ENCODE measurements around the gene ADH1C.

ADH1C gene

GRCh38 chr4:99310389-99310788 lies 42.2 kb downstream of the ADH1C start:
- TF ChIP-seq FOXP2 (optimal IDR thresholded peaks at IDR 0.05; ENCODE audit: borderline replicate concordance, extremely low read depth, extremely low read length, insufficient read depth), result no peak
- no peak for TF ChIP-seq REST (IDR thresholded peaks at IDR 0.05; ENCODE audit: insufficient read depth in 1 of 2, low read depth in 2 of 2, low read length in 2 of 2)
- no peak for TF ChIP-seq SIN3A (IDR thresholded peaks at IDR 0.05; ENCODE audit: borderline replicate concordance, insufficient read depth, low read length)
- TF ChIP-seq TAF1 (IDR thresholded peaks at IDR 0.05; ENCODE audit: borderline replicate concordance, insufficient read depth, low read length), result no peak
- no peak for TF ChIP-seq POLR2AphosphoS5 (IDR thresholded peaks at IDR 0.05; ENCODE audit: low read depth, low read length)

GRCh38 chr4:99305638-99306400 lies 46.7 kb downstream of the ADH1C start:
- TF ChIP-seq FOXP2 (optimal IDR thresholded peaks at IDR 0.05; ENCODE audit: borderline replicate concordance, extremely low read depth, extremely low read length, insufficient read depth) (no peak), POLR2AphosphoS5 (IDR thresholded peaks at IDR 0.05; ENCODE audit: low read depth, low read length) (no peak), SIN3A (IDR thresholded peaks at IDR 0.05; ENCODE audit: borderline replicate concordance, insufficient read depth, low read length) (no peak), REST (IDR thresholded peaks at IDR 0.05; ENCODE audit: insufficient read depth in 1 of 2, low read depth in 2 of 2, low read length in 2 of 2) (no peak), TAF1 (IDR thresholded peaks at IDR 0.05; ENCODE audit: borderline replicate concordance, insufficient read depth, low read length) (no peak)

GRCh38 chr4:99301376-99302164 lies 51.0 kb downstream of the ADH1C start:
- TF ChIP-seq TAF1 (IDR thresholded peaks at IDR 0.05; ENCODE audit: borderline replicate concordance, insufficient read depth, low read length) (no peak), POLR2AphosphoS5 (IDR thresholded peaks at IDR 0.05; ENCODE audit: low read depth, low read length) (no peak), REST (IDR thresholded peaks at IDR 0.05; ENCODE audit: insufficient read depth in 1 of 2, low read depth in 2 of 2, low read length in 2 of 2) (no peak), FOXP2 (optimal IDR thresholded peaks at IDR 0.05; ENCODE audit: borderline replicate concordance, extremely low read depth, extremely low read length, insufficient read depth) (no peak), SIN3A (IDR thresholded peaks at IDR 0.05; ENCODE audit: borderline replicate concordance, insufficient read depth, low read length) (no peak)

GRCh38 chr4:99300934-99301333 lies 51.6 kb downstream of the ADH1C start:
- TF ChIP-seq POLR2AphosphoS5 (IDR thresholded peaks at IDR 0.05; ENCODE audit: low read depth, low read length), result no peak
- TF ChIP-seq FOXP2 (optimal IDR thresholded peaks at IDR 0.05; ENCODE audit: borderline replicate concordance, extremely low read depth, extremely low read length, insufficient read depth), result no peak
- no peak for TF ChIP-seq SIN3A (IDR thresholded peaks at IDR 0.05; ENCODE audit: borderline replicate concordance, insufficient read depth, low read length)
- TF ChIP-seq REST (IDR thresholded peaks at IDR 0.05; ENCODE audit: insufficient read depth in 1 of 2, low read depth in 2 of 2, low read length in 2 of 2), result no peak
- no peak for TF ChIP-seq TAF1 (IDR thresholded peaks at IDR 0.05; ENCODE audit: borderline replicate concordance, insufficient read depth, low read length)

Measured in PFSK-1 (cell line).